HG03280 (cell line): ENCODE data around the gene GPR152.
"Not testable (repeated sequence)": the region's sequence is repeated elsewhere in the genome, so short reads cannot be mapped to it uniquely, and the experiment has no call there.

ENCODE experiments used
- ATAC-seq: cut with Tn5 transposase; IDR thresholded peaks from one replicate; pipeline ENCODE4 v1.9.1; 2021; ENCODE audit warnings: mild to moderate bottlenecking, moderate library complexity; ENCODE audit not compliant: unreplicated experiment

The GPR152 gene

GRCh38 chr11:67412495-67413179 lies 39.9 kb downstream of the GPR152 start:
- ATAC-seq, result no peak

- no peak for ATAC-seq
Measured at GRCh38 chr11:67411785-67412152, 40.8 kb downstream of the GPR152 start.

- no peak for ATAC-seq
Measured at GRCh38 chr11:67410984-67411784, 41.3 kb downstream of the GPR152 start.

- no peak for ATAC-seq
Measured at GRCh38 chr11:67410369-67410831, 42.1 kb downstream of the GPR152 start.

GRCh38 chr11:67409781-67410368 lies 42.7 kb downstream of the GPR152 start:
- no peak for ATAC-seq

GRCh38 chr11:67409261-67409666 lies 43.3 kb downstream of the GPR152 start:
- no peak for ATAC-seq

- no peak for ATAC-seq
Measured at GRCh38 chr11:67408437-67409200, 43.9 kb downstream of the GPR152 start.

- ATAC-seq, result no peak
Measured at GRCh38 chr11:67407688-67408163, 44.8 kb downstream of the GPR152 start.

- no peak for ATAC-seq
Measured at GRCh38 chr11:67406969-67407687, 45.4 kb downstream of the GPR152 start.

- ATAC-seq, result no peak
Measured at GRCh38 chr11:67406420-67406968, 46.0 kb downstream of the GPR152 start.

GRCh38 chr11:67405688-67406339 lies 46.7 kb downstream of the GPR152 start:
- ATAC-seq, result no peak

- no peak for ATAC-seq
Measured at GRCh38 chr11:67405196-67405567, 47.3 kb downstream of the GPR152 start.

GRCh38 chr11:67404515-67405195 lies 47.9 kb downstream of the GPR152 start:
- ATAC-seq, result no peak

GRCh38 chr11:67403085-67403484 lies 49.4 kb downstream of the GPR152 start:
- ATAC-seq, result not testable (repeated sequence)

- not testable (repeated sequence) for ATAC-seq
Measured at GRCh38 chr11:67402192-67402839, 50.2 kb downstream of the GPR152 start.

- peak; percentile 65 for ATAC-seq
Measured at GRCh38 chr11:67401495-67402191, 50.9 kb downstream of the GPR152 start, which contains the start of gene PPP1CA. PPP1CA (minus strand) TSS chr11:67401858; CDS start chr11:67401782, 76 bp downstream.
